GM19238 (cell line): ENCODE results near the gene CYTL1.
A peak's percentile ranks its signal among the peaks of the same experiment; 100 is the strongest.
"Not testable (repeated sequence)": the region's sequence is repeated elsewhere in the genome, so short reads cannot be mapped to it uniquely, and the experiment has no call there.

Source experiments
- DNase-seq: peaks from one replicate; pipeline ENCODE4 v3.0.0; 2011; ENCODE audit warnings: low spot score; ENCODE audit not compliant: insufficient read length

Gene CYTL1, protein sequence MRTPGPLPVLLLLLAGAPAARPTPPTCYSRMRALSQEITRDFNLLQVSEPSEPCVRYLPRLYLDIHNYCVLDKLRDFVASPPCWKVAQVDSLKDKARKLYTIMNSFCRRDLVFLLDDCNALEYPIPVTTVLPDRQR

DNA sequence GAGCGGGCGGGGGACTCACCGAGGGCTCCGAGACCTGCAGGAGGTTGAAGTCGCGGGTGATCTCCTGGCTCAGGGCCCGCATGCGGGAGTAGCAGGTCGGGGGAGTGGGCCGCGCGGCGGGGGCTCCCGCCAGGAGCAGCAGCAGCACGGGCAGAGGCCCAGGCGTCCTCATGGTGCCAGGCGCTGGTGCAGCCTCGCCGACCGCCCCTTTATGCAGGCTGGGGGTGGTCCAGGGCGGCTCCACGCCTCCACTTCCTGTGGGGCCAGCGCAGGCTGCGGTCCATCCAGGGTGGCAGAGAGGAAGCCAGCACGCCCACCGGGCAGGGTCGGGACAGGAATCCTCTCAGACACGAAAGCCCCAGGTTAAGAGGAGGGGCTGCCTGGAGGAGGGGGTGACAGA is at the start of gene CYTL1:
Gene CYTL1 (minus strand): TSS at position 185 of the 400 bp plus-strand sequence. CDS start 13 bp downstream, at position 172.
- no peak for DNase-seq

- DNase-seq = no peak
Measured at GRCh38 chr4:5067908-5068307, 48.6 kb upstream of the CYTL1 start.

- not testable (repeated sequence) for DNase-seq
Measured at GRCh38 chr4:5066968-5067367, 47.7 kb upstream of the CYTL1 start.

GRCh38 chr4:5066101-5066500 is 46.8 kb upstream of the CYTL1 start:
- no peak for DNase-seq

DNA sequence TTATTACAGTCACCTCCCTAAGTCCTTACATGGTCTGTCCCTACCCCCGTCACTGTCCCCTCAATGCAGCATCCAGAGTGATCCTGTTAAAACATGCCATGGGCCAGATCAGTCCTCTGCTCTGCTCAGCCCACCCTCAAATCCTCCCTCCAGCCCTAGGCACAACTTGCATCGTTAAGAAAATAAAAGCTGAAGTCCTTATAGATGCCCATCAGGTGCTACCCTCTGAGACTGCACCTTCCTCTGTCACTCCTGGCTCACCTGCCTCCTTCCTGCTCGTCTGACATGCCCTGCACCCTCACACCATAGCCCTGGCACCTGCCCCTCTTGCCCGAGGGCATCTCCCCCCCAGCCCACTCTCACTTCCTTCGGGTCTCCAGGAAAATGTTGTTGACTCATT is 36.2 kb upstream of the CYTL1 start:
- no peak for DNase-seq

DNA sequence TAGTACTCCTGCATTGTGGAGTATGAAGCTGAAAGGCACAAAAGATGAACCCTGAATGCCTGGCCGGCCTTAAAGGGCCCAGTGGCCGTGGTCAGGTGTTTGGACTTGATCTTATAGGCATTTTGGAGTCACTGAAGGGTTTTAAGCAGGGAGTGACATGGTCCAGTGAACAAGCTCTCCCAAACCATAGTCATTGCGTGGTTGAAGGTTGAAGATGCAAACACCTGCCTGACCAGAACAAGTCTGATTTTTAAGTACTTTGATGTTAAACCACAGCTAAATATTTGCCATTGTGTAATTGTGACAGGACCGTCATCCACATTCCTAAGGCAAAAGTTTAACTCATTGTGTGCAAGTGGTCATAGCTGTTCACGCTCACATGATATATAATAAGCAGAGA is 35.3 kb upstream of the CYTL1 start:
- no peak for DNase-seq

DNA sequence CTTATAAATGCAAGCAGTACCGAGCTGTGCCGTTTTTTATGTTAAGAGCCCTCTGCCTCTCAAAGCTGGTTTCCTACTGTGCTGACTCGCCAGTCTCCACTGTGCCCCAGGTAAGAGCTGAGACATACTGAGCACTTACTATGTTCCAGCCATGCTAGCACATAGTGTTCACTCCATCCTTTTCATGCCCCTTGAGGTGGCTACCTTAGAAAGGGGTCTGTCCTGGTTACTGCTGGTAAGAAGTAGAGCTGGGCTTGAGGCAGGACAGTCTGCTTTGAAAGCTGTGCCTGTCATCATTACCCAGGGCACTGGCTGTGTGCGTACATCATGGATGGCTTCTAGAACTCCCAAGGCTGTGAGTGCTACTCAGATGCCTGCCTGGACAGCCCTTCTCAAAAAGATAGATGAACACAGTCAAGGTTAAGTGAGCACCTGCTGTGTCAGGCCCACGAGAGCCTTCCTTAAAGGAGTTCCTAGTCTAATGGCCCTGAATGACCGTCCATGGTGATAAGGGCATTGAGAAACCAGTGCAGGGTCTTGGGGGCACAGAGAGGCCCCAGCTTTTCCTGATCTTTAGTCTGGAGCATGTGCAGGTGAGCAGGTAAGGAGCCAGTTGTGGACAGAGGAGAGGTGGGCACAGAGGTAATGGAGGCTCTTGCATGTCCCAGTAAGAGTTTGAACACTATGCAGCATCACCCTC is 33.6 kb upstream of the CYTL1 start:
- DNase-seq = no peak

- DNase-seq = no peak
Measured at GRCh38 chr4:5052204-5052702, 33.0 kb upstream of the CYTL1 start.

- DNase-seq = no peak
Measured at GRCh38 chr4:5051278-5052203, 32.3 kb upstream of the CYTL1 start, which contains the start of gene STK32B. Gene STK32B (plus strand): TSS chr4:5051480.

DNA sequence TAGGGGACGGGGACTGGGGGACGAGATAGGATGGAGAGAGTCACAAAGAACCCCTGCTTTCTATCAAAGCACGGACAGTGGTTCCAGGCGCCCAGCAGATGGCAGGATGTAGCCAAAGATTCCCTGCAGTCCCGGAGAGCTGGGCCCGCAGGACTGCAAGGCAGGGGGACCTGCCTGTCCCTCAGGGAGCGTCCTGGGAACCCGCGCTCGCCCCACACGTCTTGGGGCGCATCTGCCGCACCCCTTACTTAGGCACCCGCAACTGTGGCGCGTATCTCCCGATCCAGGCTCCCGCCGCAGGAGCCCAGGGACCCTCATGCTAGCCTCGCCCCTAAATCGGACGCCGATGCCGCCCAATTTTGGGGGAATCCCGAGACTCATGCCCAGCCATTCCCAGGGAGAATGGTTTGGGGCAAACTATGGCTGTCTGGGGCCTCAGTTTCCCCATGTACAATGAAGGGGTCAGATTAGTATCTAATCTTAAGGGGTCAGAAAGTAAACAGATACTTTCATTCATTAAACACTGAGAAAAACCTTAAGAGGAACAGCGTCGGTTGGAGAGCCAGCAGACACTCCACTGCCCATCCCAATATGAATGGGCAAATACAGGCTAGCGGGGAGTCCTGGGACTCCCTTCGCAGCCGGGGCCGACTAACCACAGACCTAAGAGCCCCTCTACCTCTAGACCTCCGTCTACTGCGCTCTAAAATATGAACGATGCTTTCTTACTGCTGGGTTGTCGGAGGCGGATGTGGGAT is 31.4 kb upstream of the CYTL1 start:
- peak; percentile 45 for DNase-seq

DNA sequence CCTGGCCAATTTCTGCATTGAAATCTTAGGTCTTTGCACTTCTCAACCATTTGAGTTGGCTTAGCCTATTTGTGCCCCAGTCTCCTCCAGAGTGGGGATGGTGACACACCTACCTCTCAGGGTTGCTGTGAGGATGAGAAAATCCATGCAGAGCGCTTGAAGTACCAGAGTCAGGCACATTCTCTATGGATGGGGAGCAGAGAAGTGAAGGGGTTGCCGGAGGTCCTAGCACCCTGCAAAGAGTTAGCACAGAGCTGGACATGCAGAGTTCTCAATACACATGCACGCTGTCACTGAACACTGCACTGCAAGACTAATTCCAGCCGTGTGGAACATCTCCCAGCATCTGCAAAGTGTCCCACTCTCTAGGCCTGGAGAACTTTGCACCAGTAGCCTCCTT is 29.5 kb upstream of the CYTL1 start:
- DNase-seq = no peak

- DNase-seq = no peak
Measured at GRCh38 chr4:5045097-5045496, 25.8 kb upstream of the CYTL1 start.

DNA sequence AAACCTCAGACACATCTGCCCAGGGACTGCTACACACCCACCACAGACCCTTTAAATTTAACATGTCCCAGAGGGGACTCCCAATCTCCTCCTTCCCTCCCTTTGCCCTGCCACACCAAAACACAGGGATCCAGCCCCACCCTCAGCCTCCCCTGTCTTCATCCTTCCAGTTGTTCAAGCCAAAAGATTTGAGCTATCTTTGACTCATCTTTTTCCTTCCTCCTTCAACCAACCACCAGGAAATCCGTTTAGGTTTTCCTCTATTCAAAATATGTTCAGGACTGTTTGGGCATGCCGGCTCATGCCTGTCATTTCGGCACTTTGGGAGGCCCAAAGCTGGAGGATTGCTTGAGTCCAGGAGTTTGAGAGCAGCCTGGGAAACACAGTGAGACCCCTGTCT is 25.1 kb upstream of the CYTL1 start:
- DNase-seq = no peak

DNA sequence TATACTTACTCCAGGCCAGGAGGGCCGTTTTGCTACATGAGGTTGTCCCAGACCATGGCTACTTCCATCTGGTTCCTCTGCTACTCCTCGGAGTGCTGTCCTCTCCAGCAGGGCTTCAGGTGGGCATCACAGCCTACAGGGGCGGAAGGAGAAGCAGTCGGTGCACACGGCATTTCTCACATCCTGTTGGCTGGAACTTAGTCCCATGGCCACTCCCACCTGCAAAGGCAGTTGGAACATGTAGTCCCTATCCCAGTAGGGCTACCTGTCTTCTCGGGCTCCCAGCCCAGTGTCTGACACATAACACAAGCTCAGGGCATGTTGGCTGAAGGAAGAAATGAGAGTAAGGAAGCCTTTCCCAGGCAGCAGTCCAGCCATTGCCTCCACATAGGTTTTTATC is 24.3 kb upstream of the CYTL1 start:
- no peak for DNase-seq

- no peak for DNase-seq
Measured at GRCh38 chr4:5041699-5042098, 22.4 kb upstream of the CYTL1 start.

- DNase-seq = no peak
Measured at GRCh38 chr4:5040856-5041620, 21.8 kb upstream of the CYTL1 start.

- no peak for DNase-seq
Measured at GRCh38 chr4:5039800-5040199, 20.5 kb upstream of the CYTL1 start.

DNA sequence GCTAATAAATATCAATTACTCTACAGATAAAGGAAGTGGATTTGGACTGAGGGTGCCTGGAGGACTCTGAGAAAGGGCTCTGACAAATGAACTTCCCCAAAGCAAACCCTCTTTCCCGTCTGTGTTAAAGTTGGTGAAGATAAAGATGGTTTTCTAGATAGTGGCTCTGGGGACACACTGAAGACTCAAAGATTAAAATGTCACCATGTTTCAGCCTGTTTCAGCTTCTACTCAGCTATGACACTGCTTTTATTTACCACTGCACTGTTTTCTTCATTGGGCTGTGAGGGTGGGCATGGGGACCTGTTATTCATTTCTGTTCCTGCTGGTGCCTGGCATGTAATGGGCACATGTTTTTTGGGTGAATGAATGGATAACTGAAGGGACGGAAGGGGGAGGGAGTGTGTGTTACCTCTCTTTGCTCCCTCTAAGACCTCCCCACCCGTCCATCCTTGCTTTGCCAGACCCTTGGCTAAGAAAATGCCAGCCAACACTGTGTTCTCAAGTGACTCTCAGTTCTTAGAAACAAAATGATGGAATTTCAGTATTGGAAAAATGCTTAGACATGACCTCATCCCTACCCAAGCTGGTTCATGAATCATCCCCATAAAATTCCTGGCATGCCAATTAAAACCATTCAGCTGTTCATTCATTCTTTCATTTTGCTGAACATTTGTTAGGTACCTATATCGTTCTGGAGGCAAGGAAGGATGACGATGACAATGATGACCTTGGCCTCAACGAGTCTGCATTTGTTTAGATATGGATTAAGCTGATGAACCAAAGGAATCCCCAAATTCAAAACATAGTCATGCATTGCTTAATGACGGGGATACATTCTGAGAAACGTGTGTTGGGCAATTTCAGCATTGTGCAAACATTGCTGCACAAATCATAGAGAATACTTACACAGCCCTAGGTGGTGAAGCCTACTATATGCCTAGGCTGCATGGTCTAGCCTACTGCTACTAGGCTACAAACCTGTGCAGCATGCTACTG is 18.6 kb upstream of the CYTL1 start:
- DNase-seq = no peak

DNA sequence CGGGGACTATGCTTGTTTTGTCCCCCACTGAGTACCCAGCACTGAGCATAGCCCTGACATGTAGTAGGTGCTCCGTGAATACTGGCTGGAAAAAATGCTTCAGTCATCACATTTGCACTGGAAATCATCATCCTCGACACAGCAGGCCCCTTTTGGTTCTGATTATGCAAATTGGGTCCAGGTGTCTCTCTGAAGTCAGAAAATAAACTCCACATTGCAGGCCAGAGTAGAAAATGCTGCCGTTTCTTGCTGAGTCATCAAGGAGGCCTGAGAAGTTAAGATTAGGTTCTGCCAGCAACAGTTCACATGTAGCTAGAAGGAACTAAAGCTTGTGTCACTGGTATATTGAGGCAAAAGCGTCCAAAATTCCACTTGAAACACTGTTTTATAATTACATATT is 17.0 kb upstream of the CYTL1 start:
- no peak for DNase-seq
